IMR-90 (cell line): ENCODE data around the gene MIOX.

ENCODE experiments used
- BHLHE40 ChIP-seq: fragments of 150-350 bp; IDR thresholded peaks from 2 replicates; pipeline ENCODE4 v1.6.1; 2016; ENCODE audit warnings: mild to moderate bottlenecking, low read depth, low read length
- CEBPB ChIP-seq: IDR thresholded peaks from 2 replicates; pipeline ENCODE4 v1.6.1; 2012; ENCODE audit warnings: low read depth, low read length, improper control_type of control experiment
- CTCF ChIP-seq: conservative IDR thresholded peaks from 2 replicates; pipeline ENCODE4 v1.5.1; 2012; ENCODE audit warnings: mild to moderate bottlenecking, low read depth, low read length, improper control_type of control experiment
- ELK1 ChIP-seq: fragments of 150-350 bp; IDR thresholded peaks from 2 replicates; pipeline ENCODE4 v1.6.1; 2016; ENCODE audit warnings: low read depth, mild to moderate bottlenecking, low read length, moderate library complexity, borderline replicate concordance
- MAFK ChIP-seq: IDR thresholded peaks from 2 replicates; pipeline ENCODE4 v1.6.1; 2012; ENCODE audit warnings: low read depth, low read length, improper control_type of control experiment
- MAZ ChIP-seq: IDR thresholded peaks from 2 replicates; pipeline ENCODE4 v1.6.1; 2012; ENCODE audit warnings: low read depth, mild to moderate bottlenecking, low read length, improper control_type of control experiment, moderate library complexity, borderline replicate concordance
- MXI1 ChIP-seq: IDR thresholded peaks from 2 replicates; pipeline ENCODE4 v1.6.1; 2012; ENCODE audit warnings: low read depth, mild to moderate bottlenecking, low read length, moderate library complexity, borderline replicate concordance
- NFE2L2 ChIP-seq: fragments of 150-350 bp; IDR thresholded peaks from 2 replicates; pipeline ENCODE4 v1.6.1; 2016; ENCODE audit warnings: low read depth, mild to moderate bottlenecking, low read length
- POLR2A ChIP-seq: IDR thresholded peaks from 2 replicates; pipeline ENCODE4 v1.6.1; 2012; ENCODE audit warnings: mild to moderate bottlenecking, low read depth, low read length
- RAD21 ChIP-seq: IDR thresholded peaks from 2 replicates; pipeline ENCODE4 v1.6.1; 2012; ENCODE audit warnings: low read length, improper control_type of control experiment
- RCOR1 ChIP-seq: IDR thresholded peaks from 2 replicates; pipeline ENCODE4 v1.6.1; 2012; ENCODE audit warnings: mild to moderate bottlenecking, low read length, improper control_type of control experiment; ENCODE audit not compliant: insufficient replicate concordance
- RFX5 ChIP-seq: IDR thresholded peaks from 2 replicates; pipeline ENCODE4 v1.8.0; 2012; ENCODE audit warnings: low read depth, mild to moderate bottlenecking, low read length, moderate library complexity
- SMC3 ChIP-seq: fragments of 150-350 bp; IDR thresholded peaks from 2 replicates; pipeline ENCODE4 v1.6.1; 2016; ENCODE audit warnings: low read depth, mild to moderate bottlenecking, antibody characterized with exemption, low read length, moderate library complexity
- TF ChIP-seq, protein P1 (sequence below): fragments of 150-350 bp; IDR thresholded peaks from 2 replicates; pipeline ENCODE4 v1.6.1; 2017; ENCODE audit warnings: mild to moderate bottlenecking, antibody characterized with exemption, low read length, low read depth

DNA sequence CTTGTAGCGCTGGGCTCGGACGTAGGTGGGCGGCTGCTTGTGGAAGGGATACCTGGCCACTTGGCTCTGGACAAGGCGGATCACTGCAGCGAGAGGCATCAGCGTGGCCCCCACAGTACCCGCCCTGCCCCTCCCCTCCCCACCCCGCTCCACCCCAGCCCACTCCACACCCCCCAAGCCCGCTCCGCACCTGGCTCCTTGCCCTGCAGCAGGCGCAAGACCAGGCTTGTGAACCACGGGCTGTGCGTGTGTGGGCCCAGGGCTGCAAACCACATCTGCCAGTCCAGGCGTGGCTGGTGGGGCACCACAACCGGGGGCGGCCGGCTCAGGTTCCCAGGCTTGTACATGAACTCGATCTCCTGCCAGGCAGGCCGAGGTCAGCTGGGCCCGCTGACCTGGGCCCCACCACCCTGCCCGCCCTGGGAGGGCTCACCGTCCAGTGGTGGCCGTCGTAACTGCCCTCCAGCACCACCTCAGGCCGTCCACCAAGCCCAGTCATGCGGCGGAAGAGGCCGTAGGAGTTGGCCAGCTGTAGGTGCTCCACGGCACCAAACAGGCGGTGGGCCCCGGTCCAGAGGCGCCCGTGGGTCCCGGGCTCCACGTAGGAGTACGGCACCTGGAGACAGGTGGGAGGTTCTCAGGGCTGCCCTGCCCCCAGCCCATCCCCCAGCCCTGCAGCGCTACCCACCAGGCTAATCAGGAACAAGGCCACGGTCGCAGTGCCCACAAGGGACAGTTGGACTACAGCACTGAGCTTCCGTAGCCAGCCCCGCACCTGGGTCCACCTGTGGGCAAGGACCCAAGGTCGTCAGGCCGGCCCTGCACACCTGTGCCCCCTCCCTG is 17.9 kb downstream of the MIOX start:
- TF ChIP-seq CTCF (no peak), MAZ (no peak), RAD21 (no peak), NFE2L2 (no peak), ELK1 (no peak), SMC3 (no peak), CEBPB (no peak), POLR2A (no peak), MAFK (no peak), BHLHE40 (no peak), MXI1 (no peak), RFX5 (no peak), RCOR1 (no peak)
- TF ChIP-seq, protein P1, sequence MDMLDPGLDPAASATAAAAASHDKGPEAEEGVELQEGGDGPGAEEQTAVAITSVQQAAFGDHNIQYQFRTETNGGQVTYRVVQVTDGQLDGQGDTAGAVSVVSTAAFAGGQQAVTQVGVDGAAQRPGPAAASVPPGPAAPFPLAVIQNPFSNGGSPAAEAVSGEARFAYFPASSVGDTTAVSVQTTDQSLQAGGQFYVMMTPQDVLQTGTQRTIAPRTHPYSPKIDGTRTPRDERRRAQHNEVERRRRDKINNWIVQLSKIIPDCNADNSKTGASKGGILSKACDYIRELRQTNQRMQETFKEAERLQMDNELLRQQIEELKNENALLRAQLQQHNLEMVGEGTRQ, result no peak
